GM12878 (cell line): ENCODE data around the gene HAUS7. TPM values are rescaled to one million over a fixed set of nuclear protein-coding genes. Genes with fewer than 3 reads are reported as not detected.

Experiments used
- ATAC-seq: fragments of 200-7000 bp; cut with Tn5 transposase; 3 replicates; pipeline ENCODE4 v1.9.1; 2020; ENCODE audit warnings: mild to moderate bottlenecking, moderate library complexity
- BruUV-seq: library from RNA; stranded (reverse); fragments of 400-500 nt; replicated peaks from 2 replicates; lab custom pipeline; 2021; lab: Mats Ljungman, UMichigan
- CTCF ChIA-PET: fragments of 300-600 bp; sonication (Branson Sonifier 250); formaldehyde crosslinking; extraction: SDS; loops from one replicate; lab custom pipeline; 2021; ENCODE audit warnings: inconsistent platforms; lab: Yijun Ruan, JAX
- POLR2A ChIA-PET: fragments of 350-600 bp; formaldehyde crosslinking; extraction: SDS; loops from one replicate; lab custom pipeline; 2021; ENCODE audit warnings: inconsistent platforms; lab: Charles Lee
- RAD21 ChIA-PET: fragments of 300-600 bp; sonication (Branson Sonifier 250); formaldehyde crosslinking; loops from one replicate; lab custom pipeline; 2023; ENCODE audit warnings: antibody characterized with exemption; ENCODE audit not compliant: unreplicated experiment; lab: Charles Lee
- SMC1A ChIA-PET: fragments of 300-600 bp; sonication (Branson Sonifier 250); formaldehyde crosslinking; loops from one replicate; lab custom pipeline; 2023; ENCODE audit not compliant: unreplicated experiment, uncharacterized antibody; lab: Charles Lee
- DNase-seq: peaks from one replicate; pipeline ENCODE4 v3.0.0-alpha.2; 2011; ENCODE audit warnings: low read depth, low spot score
- FAIRE-seq: peaks from 3 replicates; lab custom pipeline; 2011; peaks lifted over from hg19 to GRCh38; lab: Jason Lieb, UNC
- H2AFZ ChIP-seq: 2 replicates; pipeline ENCODE4 v1.6.0; 2011; ENCODE audit warnings: low read depth, low read length, control low read depth; ENCODE audit not compliant: control insufficient read depth
- H3K27ac ChIP-seq: 2 replicates; pipeline ENCODE4 v1.5.1; 2011; ENCODE audit warnings: control low read depth; ENCODE audit not compliant: control insufficient read depth, insufficient read depth
- H3K27me3 ChIP-seq, 2 experiments: replicated peaks in 1 of 2; 2 replicates each; pipeline versions ENCODE4 v1.6.0 to v1.6.1; 2011; ENCODE audit warnings: low read length in 1 of 2; ENCODE audit not compliant: control insufficient read depth in 2 of 2, insufficient read depth in 2 of 2
- H3K36me3 ChIP-seq, 2 experiments: 2 replicates each; pipeline ENCODE4 v1.5.1; 2011; ENCODE audit warnings: low read length in 1 of 2; ENCODE audit not compliant: control insufficient read depth in 2 of 2, insufficient read depth in 2 of 2
- H3K4me1 ChIP-seq: 2 replicates; pipeline ENCODE4 v1.6.1; 2011; ENCODE audit warnings: mild to moderate bottlenecking, low read length, moderate library complexity, mixed read lengths; ENCODE audit not compliant: control insufficient read depth, insufficient read depth
- H3K4me2 ChIP-seq: 2 replicates; pipeline ENCODE4 v1.6.0; 2011; ENCODE audit warnings: control low read depth; ENCODE audit not compliant: control insufficient read depth, insufficient read depth
- H3K4me3 ChIP-seq: fragments of 200-600 bp; sonication (generic); 2 replicates; pipeline ENCODE4 v1.5.1; 2016
- H3K79me2 ChIP-seq: 2 replicates; pipeline ENCODE4 v1.6.0; 2011; ENCODE audit warnings: low read length; ENCODE audit not compliant: control insufficient read depth, insufficient read depth
- H3K9ac ChIP-seq: 2 replicates; pipeline ENCODE4 v1.8.0; 2011; ENCODE audit warnings: low read length, control low read depth, mixed read lengths; ENCODE audit not compliant: control insufficient read depth, insufficient read depth
- H3K9me3 ChIP-seq: replicated peaks from 3 replicates; pipeline ENCODE4 v1.5.1; 2011; ENCODE audit warnings: mild to moderate bottlenecking, low read length; ENCODE audit not compliant: control insufficient read depth, insufficient read depth
- H4K20me1 ChIP-seq: 2 replicates; pipeline ENCODE4 v1.6.0; 2011; ENCODE audit not compliant: control insufficient read depth, insufficient read depth
- BACH1 ChIP-seq: fragments of 450-650 bp; IDR thresholded peaks from 2 replicates; pipeline ENCODE4 v1.6.1; 2017; ENCODE audit warnings: mild to moderate bottlenecking, borderline replicate concordance
- E4F1 ChIP-seq: fragments of 450-650 bp; IDR thresholded peaks from 2 replicates; pipeline ENCODE4 v1.6.1; 2018; ENCODE audit warnings: borderline replicate concordance, mild to moderate bottlenecking; ENCODE audit not compliant: partially characterized antibody
- IRF4 ChIP-seq: IDR thresholded peaks from 2 replicates; pipeline ENCODE4 v1.6.1; 2011; ENCODE audit warnings: low read depth, low read length
- NFXL1 ChIP-seq: fragments of 450-650 bp; IDR thresholded peaks from 2 replicates; pipeline ENCODE4 v1.6.1; 2017; ENCODE audit warnings: antibody characterized with exemption, mild to moderate bottlenecking, borderline replicate concordance
- POLR2AphosphoS2 ChIP-seq: IDR thresholded peaks from 2 replicates; pipeline ENCODE4 v1.6.1; 2011; ENCODE audit warnings: low read depth, mild to moderate bottlenecking, low read length, improper control_type of control experiment, moderate library complexity
- RCOR1 ChIP-seq: conservative IDR thresholded peaks from 2 replicates; pipeline ENCODE4 v1.6.1; 2012; ENCODE audit warnings: low read depth, low read length, improper control_type of control experiment
- RELA ChIP-seq: fragments of 450-650 bp; IDR thresholded peaks from 2 replicates; pipeline ENCODE4 v1.8.0; 2014; ENCODE audit warnings: borderline replicate concordance; ENCODE audit not compliant: partially characterized antibody
- RELB ChIP-seq: fragments of 450-650 bp; IDR thresholded peaks from 2 replicates; pipeline ENCODE4 v1.6.1; 2017; ENCODE audit warnings: low read depth, mild to moderate bottlenecking, moderate library complexity
- RFX5 ChIP-seq: IDR thresholded peaks from 2 replicates; pipeline ENCODE4 v1.6.1; 2011; ENCODE audit warnings: low read depth, low read length, improper control_type of control experiment
- SRF ChIP-seq, 2 experiments: IDR thresholded peaks; 2 replicates each; pipeline ENCODE4 v1.6.1; 2011; ENCODE audit warnings: low read depth in 2 of 2, low read length in 2 of 2, mild to moderate bottlenecking in 1 of 2, moderate library complexity in 1 of 2
- USF2 ChIP-seq: IDR thresholded peaks from 2 replicates; pipeline ENCODE4 v1.6.1; 2011; ENCODE audit warnings: low read depth, low read length, improper control_type of control experiment, borderline replicate concordance
- ZNF592 ChIP-seq: fragments of 450-650 bp; IDR thresholded peaks from 2 replicates; pipeline ENCODE4 v1.6.1; 2017; ENCODE audit warnings: mild to moderate bottlenecking, moderate library complexity
- WGBS: methylation state at CpG from one replicate; pipeline ENCODE4 v1.1.6; 2016; ENCODE audit warnings: low lambda C conversion rate; ENCODE audit not compliant: insufficient replicate concordance, insufficient coverage; ENCODE audit errors: missing lambda C conversion rate; 5-methylcytosine and 5-hydroxymethylcytosine counted together
- in situ Hi-C: fragments of 300-500 bp; cut with MboI; formaldehyde crosslinking; loops from 9 replicates; pipeline ENCODE4 v1.14.3; 2018; ENCODE audit warnings: mixed read lengths
- intact Hi-C: fragments of 100-400 bp; cut with micrococcal nuclease; formaldehyde crosslinking; loops from one replicate; pipeline ENCODE4 v1.14.2; 2022; ENCODE audit not compliant: unreplicated experiment
- polyA plus RNA-seq, 11 experiments: library from polyadenylated mRNA; depleted of rRNA in 4 of 11; unstranded in 6 of 11; stranded (reverse) in 5 of 11; fragments of >200 nt; fragmentation: Nextera tagmentation in 4 of 11; fragmentation: Illumina TruSeq in 1 of 11; extraction: Ambion mirVana in 4 of 11; extraction: Trizol in 1 of 11; gene quantifications; 1 replicate in 1 of 11; 2 replicates in 10 of 11; pipeline versions ENCODE4 v1.2.1 to v1.2.3, GENCODE V29; 2011 to 2016; ENCODE audit warnings: inconsistent platforms in 2 of 11, missing spikeins in 2 of 11, low read depth in 1 of 11
- total RNA-seq, 4 experiments: library from RNA; depleted of rRNA in 3 of 4; stranded (reverse); fragments of >200 nt in 3 of 4; fragmentation: Illumina TruSeq in 1 of 4; extraction: Trizol in 1 of 4; gene quantifications; 2 replicates each; pipeline versions ENCODE4 v1.2.1 to v1.2.3, GENCODE V29; 2013 to 2021

HAUS7 gene
- total and polyA plus RNA-seq, 10 of the 15 experiments (the other 5 are each of a cell fraction or from before 2014, with no cell fraction given), result 6.7 to 63.3 (median 24.1) TPM

GRCh38 chrX:153505361-153505760, 35.0 kb upstream of the HAUS7 start (continued):
- TF ChIP-seq SRF (IDR thresholded peaks at IDR 0.05; ENCODE audit: low read depth in 2 of 2, low read length in 2 of 2), result no peak
- no peak for TF ChIP-seq IRF4
- TF ChIP-seq NFXL1, result no peak
- TF ChIP-seq E4F1, result no peak
- TF ChIP-seq RELA, result no peak
- no peak for TF ChIP-seq USF2
- no peak for TF ChIP-seq POLR2AphosphoS2

- H3K4me1 ChIP-seq, result no peaks in the 10 kb centered on the region
- DNase-seq (no peak), FAIRE-seq (no peak), ATAC-seq (no peak)
- H3K9ac ChIP-seq, result no peak overlapping the region
- H3K27ac ChIP-seq, result no peak overlapping the region
- POLR2A ChIA-PET, result no interaction called here
- intact Hi-C loops (loop anchor here (5.0 kb wide), 1 partner anchor 472 kb away; no protein-coding TSS in a partner anchor), in situ Hi-C loops (loop anchor here (10.0 kb wide), 1 partner anchor 560 kb away; no protein-coding TSS in a partner anchor)
- H3K4me3 ChIP-seq, result no peak overlapping the region
- RAD21 ChIA-PET, result no interaction called here
- 58% methylated on average over 25 of the region's 26 CpGs for WGBS
- CTCF ChIA-PET, result no interaction called here
- SMC1A ChIA-PET, result no interaction called here
- BruUV-seq, result no TSS peak
- no peaks in the 10 kb centered on the region; the same call in 2 of the 3 replicates for H3K9me3 ChIP-seq
- H3K79me2 ChIP-seq, result no peaks in the 10 kb centered on the region
- no peak overlapping the region for H2AFZ ChIP-seq
- H3K27me3 ChIP-seq, result no peaks in the 10 kb centered on the region
- no peaks in the 10 kb centered on the region for H4K20me1 ChIP-seq
- H3K36me3 ChIP-seq, result no peaks in the 10 kb centered on the region
- H3K4me2 ChIP-seq, result no peak overlapping the region
- TF ChIP-seq RELB, result no peak
- TF ChIP-seq BACH1, result no peak
- TF ChIP-seq ZNF592, result no peak
- TF ChIP-seq RFX5, result no peak
- no peak for TF ChIP-seq RCOR1
Measured at GRCh38 chrX:153504445-153505016, 34.2 kb upstream of the HAUS7 start.
